ENCODE measurements around the gene KCNQ5. TPM values are rescaled to one million over a fixed set of nuclear protein-coding genes. Genes with fewer than 3 reads are reported as not detected.

Gene KCNQ5
- total RNA-seq, 2 experiments from 2014 or later: 2.1 to 2.5 TPM

DNA sequence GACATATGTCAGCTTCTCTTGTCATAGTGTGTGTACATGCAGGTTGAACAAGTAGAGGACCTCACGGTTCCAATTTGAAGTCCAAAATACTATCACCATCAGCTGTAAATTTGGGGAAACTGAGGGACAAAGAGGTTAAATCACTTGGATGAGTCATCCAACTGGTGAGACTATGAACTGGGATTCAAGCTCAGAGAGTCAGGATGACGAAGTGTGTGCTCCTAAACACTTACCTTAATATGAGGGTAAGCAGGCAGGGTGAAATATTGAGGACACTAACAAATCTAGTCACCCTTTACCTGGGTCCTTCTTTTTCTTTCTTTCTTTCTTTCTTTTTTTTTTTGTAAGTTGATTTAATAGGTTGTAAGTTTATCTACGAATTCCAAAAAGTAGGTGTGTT is 198.3 kb downstream of the KCNQ5 start:
- no peak overlapping the region for H3K27ac ChIP-seq (ENCODE audit: low read depth in 1 of 2, low read length in 2 of 2)
- Mint-ChIP-seq H3K4me3 (no peak overlapping the region), H3K27me3 (no peaks in the 10 kb centered on the region), H3K4me1 (ENCODE audit: low read depth) (no peaks in the 10 kb centered on the region), H3K9me3 (no peaks in the 10 kb centered on the region), H3K36me3 (ENCODE audit: low read depth) (no peaks in the 10 kb centered on the region), H3K27ac (no peak overlapping the region)
- H3K4me1 ChIP-seq (ENCODE audit: insufficient read depth, low read length): no peaks in the 10 kb centered on the region
- no peak for TF ChIP-seq CTCF (IDR thresholded peaks at IDR 0.05)
- intact Hi-C loops (cut with DNase I, micrococcal nuclease): no loop called here
- DNase-seq (no peak), ATAC-seq (ENCODE audit: poor library complexity) (no peak)
- H3K4me3 ChIP-seq (ENCODE audit: low read length): no peak overlapping the region
- ChIA-PET POLR2A (interaction anchor here (0.5 kb wide), 1 partner anchor 204 kb away, joined by 3 read pairs; no protein-coding TSS in a partner anchor), CTCF (no interaction called here)
- no peaks in the 10 kb centered on the region for H3K27me3 ChIP-seq (ENCODE audit: control insufficient read depth in 1 of 2, insufficient read depth in 2 of 2, low read length in 2 of 2)
- no peaks in the 10 kb centered on the region for H3K9me3 ChIP-seq (ENCODE audit: control insufficient read depth in 1 of 2, insufficient read depth in 1 of 2, low read length in 2 of 2)
- no peaks in the 10 kb centered on the region for H3K36me3 ChIP-seq (ENCODE audit: insufficient read depth, low read length)

- ChIA-PET CTCF (no interaction called here), POLR2A (no interaction called here)
- ATAC-seq (ENCODE audit: poor library complexity): no peak
Observed at GRCh38 chr6:72820906-72821305, 199.0 kb downstream of the KCNQ5 start.

DNA sequence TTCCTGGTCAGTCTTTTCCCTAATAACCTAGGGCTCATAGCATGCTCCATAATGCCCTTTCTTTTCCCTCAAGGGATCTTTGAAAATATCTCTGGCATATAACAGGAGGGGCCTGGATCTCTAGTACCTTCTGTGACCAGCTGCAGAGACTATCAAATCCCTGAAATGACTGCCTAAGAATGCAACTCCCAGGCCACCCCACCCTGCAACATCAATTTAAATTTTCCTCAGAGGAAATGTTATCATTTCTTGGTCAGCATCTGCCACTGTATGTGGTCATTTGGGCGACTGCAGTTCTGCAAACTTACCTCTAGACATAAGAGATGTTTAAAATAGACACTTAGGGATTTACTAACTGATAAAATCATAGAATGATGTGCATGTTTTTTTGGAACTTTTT is 200.2 kb downstream of the KCNQ5 start:
- ATAC-seq (ENCODE audit: poor library complexity) (no peak), DNase-seq (no peak)
- intact Hi-C loops (cut with DNase I, micrococcal nuclease): no loop called here
- H3K36me3 ChIP-seq (ENCODE audit: insufficient read depth, low read length): no peaks in the 10 kb centered on the region
- H3K27ac Mint-ChIP-seq: no peak overlapping the region
- no peaks in the 10 kb centered on the region for H3K9me3 Mint-ChIP-seq
- H3K36me3 Mint-ChIP-seq (ENCODE audit: low read depth): no peaks in the 10 kb centered on the region
- no peak overlapping the region for H3K4me3 Mint-ChIP-seq
- no peak for TF ChIP-seq CTCF (IDR thresholded peaks at IDR 0.05)
- no peaks in the 10 kb centered on the region for H3K27me3 Mint-ChIP-seq
- ChIA-PET POLR2A (no interaction called here), CTCF (no interaction called here)
- H3K4me3 ChIP-seq (ENCODE audit: low read length): no peak overlapping the region
- H3K27ac ChIP-seq (ENCODE audit: low read depth in 1 of 2, low read length in 2 of 2): no peak overlapping the region
- H3K4me1 Mint-ChIP-seq (ENCODE audit: low read depth): no peaks in the 10 kb centered on the region
- H3K4me1 ChIP-seq (ENCODE audit: insufficient read depth, low read length): no peaks in the 10 kb centered on the region
- H3K27me3 ChIP-seq (ENCODE audit: control insufficient read depth in 1 of 2, insufficient read depth in 2 of 2, low read length in 2 of 2): no peaks in the 10 kb centered on the region
- H3K9me3 ChIP-seq (ENCODE audit: control insufficient read depth in 1 of 2, insufficient read depth in 1 of 2, low read length in 2 of 2): no peaks in the 10 kb centered on the region

More at GRCh38 chr6:72820906-72821305, 199.0 kb downstream of the KCNQ5 start:
- Histone ChIP-seq H3K4me3 (ENCODE audit: low read length) (no peak overlapping the region), H3K9me3 (ENCODE audit: control insufficient read depth in 1 of 2, insufficient read depth in 1 of 2, low read length in 2 of 2) (no peaks in the 10 kb centered on the region), H3K4me1 (ENCODE audit: insufficient read depth, low read length) (no peaks in the 10 kb centered on the region), H3K27ac (ENCODE audit: low read depth in 1 of 2, low read length in 2 of 2) (no peak overlapping the region), H3K36me3 (ENCODE audit: insufficient read depth, low read length) (no peaks in the 10 kb centered on the region), H3K27me3 (ENCODE audit: control insufficient read depth in 1 of 2, insufficient read depth in 2 of 2, low read length in 2 of 2) (no peaks in the 10 kb centered on the region)
- no peak for TF ChIP-seq CTCF (IDR thresholded peaks at IDR 0.05)
- Mint-ChIP-seq H3K36me3 (ENCODE audit: low read depth) (no peaks in the 10 kb centered on the region), H3K9me3 (no peaks in the 10 kb centered on the region), H3K4me3 (no peak overlapping the region), H3K27ac (no peak overlapping the region), H3K27me3 (no peaks in the 10 kb centered on the region), H3K4me1 (ENCODE audit: low read depth) (no peaks in the 10 kb centered on the region)
- DNase-seq: no peak
- intact Hi-C loops (cut with DNase I, micrococcal nuclease): no loop called here

All from CD4-positive, alpha-beta T cell (primary cell).